Glomerular endothelial cell (primary cell): Measurements from ENCODE around the gene CCDC102A. TPM values are rescaled to one million over a fixed set of nuclear protein-coding genes. Genes with fewer than 3 reads are reported as not detected.

Source experiments
- DNase-seq: peaks from one replicate; pipeline ENCODE4 v3.0.0-alpha.2; 2011; ENCODE audit warnings: low read depth, low spot score; ENCODE audit errors: extremely low read depth
- total RNA-seq: library from RNA; depleted of rRNA; stranded (reverse); fragments of >200 nt; gene quantifications from 2 replicates; pipeline ENCODE4 v1.2.3, GENCODE V29; 2015

Gene CCDC102A
- total RNA-seq, 1 donor from 2014 or later: 22.6 TPM

DNA sequence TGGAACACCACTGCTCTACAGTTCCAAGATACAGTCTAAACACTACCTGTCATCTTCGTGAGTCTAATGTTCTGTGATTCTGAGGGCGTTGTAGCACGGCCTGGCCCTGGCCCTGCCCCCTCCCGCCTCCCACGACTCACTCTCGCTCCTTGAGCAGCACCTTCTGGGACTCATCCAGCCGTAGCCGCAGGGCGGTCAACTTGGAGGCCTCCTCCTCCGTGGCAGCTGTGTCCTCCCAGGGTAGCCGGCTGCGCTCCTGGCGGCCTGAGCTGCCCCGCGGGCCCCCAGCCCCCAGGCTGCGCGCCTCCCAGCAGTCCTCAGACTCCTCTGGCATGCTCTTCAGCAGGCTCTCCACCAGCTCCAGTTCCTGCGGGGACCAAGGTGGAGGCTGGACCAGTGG is 10.6 kb downstream of the CCDC102A start:
- DNase-seq: no peak

DNA sequence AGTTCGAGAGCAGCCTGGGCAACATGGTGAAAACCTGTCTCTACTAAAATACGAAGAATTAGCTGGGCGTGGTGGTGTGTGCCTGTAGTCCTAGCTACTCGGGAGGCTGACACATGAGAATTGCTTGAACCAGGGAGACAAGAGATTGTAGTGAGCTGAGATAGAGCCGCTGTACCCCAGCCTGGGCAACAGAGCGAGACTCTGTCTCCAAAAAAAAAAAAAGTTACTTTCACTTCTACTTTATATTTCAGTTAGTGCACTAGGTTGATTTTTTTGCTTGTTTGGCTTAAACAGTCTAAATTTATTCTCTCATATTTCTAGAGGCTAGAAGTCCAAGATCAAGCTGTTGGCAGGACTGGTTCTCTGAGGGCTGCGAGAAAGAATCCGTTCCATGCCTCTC is 13.4 kb downstream of the CCDC102A start:
- no peak for DNase-seq

DNA sequence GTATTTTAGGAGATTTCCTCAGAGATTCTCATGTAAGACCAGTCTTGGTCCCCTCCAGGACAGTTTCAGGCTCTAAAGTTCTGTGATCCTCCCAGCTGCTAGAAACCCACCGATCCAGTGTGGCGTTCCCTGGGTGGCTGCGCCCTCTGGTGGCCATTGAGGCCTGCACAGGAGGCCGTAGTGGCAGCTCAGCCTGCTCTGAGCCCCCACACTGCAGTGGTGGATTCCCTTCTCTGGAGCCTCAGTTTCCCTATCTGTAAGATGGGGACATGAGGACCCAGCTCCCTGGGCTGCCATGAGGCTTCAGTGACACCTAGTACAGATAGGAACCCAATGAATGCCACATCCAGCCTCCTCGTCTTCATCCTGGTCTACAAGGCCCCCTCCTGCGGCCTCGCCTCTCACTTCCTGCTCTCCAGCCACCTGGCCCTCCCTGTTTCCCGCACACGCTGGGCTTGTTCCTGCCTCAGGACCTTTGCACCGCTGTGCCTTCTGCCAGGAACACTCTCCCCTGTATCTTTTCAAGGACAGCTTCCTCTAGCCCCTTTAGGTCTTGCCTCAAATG is 16.5 kb downstream of the CCDC102A start:
- peak; percentile 33 for DNase-seq

DNA sequence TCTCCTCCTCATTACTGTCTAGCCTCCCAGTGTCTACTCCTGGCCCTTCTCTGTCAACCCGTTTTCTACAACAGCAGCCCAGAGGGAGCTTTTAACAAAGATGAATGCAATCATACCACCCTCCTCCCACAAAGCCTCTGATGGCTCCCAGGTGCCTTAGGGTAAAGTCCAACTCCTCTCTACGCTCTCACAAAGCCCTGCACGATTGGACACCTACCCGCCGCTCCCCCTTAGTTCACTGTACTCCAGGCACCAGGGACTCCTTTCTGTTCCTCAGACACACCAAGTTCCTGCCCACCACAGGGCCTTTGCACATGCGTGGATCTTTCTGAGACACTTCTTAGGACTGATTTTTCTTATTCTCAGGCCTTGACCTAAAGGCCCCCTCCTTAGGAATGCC is 17.4 kb downstream of the CCDC102A start:
- no peak for DNase-seq

DNA sequence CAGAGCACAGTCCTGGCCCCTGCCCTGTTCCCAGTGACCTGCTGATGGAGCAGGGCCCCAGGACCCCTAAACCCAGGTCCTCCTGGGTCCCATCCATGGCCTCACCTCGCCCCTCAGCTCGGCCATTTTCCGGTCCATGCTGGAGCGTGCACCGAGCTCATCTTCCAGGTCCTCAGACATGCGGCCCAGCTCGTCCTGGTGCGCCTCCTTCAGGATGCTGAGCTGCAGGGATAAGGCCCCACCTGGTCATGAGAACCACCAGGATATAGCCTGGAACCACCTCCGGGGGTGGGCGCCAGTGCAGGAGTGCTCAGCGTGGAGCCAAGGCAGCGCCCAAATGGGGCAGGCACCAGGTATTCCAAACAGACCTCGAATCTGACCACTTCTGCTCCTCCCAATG is 17.9 kb downstream of the CCDC102A start:
- no peak for DNase-seq

DNA sequence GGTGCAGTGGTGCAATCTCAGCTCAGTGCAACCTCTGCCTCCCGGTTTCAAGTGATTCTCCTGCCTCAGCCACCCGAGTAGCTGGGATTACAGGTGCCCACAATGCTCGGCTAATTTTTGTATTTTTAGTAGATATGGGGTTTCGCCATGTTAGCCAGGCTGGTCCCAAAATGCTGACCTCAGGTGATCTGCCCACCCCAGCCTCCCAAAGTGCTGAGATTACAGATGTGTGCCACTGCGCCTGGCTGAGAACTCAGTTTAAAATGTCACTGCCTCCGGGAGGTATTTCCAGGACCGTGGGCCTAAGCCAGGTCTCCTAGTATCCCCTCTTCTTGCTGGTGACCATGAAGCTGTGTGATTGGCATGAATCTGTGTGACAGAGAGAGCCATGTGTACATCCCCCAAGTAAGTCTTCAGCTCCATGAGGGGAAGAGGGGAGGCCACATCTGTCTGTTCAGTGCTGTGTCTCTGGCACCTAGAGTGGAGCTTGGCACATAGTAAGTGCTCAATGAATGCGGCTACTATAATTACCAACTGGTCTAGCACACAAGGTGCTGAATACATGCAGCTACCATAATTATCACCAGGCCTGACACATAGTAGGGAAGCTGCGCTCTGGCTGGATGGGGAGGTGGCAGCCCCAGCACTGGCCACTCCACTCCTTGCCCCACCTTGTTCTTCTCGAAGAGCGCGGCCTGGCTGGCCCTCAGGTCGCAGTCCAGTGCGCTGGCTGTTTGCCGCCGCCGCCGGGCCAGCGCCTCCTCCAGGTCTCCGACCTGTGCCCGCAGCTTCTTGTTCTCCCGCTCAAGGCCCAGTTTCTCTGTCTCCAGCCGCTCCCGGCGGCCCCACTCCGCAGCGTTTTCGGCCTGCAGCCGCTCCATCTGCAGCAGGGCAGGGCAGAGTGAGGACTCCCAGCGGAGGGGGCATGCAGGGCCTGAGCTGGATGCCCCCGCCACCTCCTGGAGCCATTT is 18.7 kb downstream of the CCDC102A start:
- no peak for DNase-seq

DNA sequence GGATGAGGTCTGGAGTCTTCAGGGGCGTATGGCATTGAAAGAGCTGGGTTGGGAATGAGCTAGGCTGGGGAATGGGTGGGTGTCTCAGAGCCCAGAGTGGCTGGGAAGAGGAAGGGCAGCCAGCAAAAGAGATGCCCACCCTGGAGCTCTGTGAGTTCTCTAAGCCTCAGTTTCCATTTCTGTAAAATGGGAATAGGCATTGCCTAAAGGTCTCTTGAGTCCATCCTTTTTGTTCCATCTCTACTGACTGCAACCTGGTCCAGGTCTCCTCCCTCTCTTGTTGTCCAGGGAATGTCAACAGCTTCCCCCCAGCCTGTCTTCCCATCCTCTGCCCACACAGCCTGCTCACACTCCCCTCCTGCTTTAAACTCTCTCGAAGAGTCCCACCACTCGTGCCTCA is 19.6 kb downstream of the CCDC102A start:
- DNase-seq: no peak

DNA sequence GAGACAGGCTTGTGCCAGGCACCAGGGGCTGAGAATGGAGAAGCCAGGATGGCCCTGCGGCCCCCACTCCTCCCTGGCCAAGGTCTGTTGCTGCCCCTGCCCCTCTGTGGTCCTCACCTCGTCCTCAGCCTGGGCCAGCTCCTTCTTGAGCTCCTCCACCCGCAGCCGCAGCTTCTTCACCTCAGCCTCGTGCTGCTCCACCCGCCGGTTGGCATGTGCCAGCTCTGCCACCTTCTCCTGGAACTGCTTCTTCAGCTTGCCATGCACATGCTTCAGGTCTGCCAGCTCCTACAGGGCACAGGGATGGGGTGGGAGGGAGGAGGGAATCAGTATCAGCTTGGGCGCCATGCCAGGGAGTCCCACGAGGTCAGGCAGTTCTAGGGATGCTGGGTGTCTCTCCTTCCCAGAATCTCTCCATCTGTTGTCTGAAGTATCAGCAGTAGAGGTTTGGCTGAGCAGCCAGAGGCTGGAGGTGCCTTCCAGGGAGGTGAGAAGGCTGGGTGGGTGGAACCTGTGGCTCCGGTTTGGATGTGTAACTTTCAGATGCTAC is 20.1 kb downstream of the CCDC102A start:
- no peak for DNase-seq

DNA sequence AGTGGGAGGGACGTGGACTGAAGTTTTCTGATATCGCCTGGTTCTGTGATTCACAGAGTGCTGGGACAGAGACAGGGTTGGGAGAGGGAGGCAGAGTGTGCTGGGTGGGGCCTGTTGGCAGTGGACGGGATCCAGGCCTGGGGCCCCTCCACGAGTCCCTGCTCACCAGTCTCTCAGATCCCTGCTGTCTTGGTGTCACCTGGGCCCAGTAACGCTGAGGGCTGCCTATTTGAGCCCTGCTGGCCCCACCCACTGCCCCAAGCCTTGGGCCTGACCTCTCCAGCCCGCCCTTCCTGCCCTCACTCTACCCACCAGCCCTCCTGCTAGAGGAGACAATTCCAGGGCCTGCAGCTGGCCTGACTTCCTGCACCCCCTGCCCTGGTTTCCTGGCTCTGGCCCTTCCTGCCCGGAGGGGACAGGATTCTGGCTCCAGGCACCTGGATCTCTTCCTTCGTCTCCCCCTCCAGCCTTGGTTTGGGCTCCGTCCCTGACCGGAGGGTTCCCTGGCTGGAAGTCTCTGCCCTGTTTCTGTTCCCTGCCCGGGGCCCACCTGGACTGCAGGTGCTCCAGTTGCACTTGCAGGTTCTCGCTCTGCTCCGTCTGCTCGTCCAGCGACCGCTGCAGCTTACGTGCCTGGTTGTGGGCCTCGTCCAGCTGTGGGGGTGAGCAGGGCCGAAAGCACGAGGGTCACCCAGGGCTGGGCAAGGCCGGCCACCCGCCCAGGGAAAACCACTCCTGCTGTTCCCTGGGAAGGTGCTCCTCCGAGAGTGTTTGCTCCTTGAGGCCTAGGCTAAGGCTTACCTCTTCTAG is 21.4 kb downstream of the CCDC102A start:
- DNase-seq: no peak

DNA sequence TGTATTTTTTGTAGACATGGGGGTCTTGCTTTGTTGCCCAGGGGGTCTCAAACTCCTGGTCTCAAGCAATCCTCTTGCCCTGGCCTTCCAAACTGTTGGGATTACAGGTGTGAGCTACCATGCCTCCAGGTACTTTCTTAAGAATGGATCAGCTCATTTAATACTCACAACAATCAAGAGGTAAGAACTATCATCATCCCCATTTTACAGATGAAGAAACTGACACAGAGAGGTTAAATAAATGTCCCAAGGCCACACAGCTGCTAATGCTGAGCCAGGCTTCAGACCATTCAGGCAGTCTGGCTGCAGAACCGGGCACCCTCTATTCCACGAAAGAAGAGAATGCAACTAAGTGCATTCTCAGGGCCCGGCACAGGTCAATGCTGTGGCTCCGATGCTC is 22.0 kb downstream of the CCDC102A start:
- no peak for DNase-seq

DNA sequence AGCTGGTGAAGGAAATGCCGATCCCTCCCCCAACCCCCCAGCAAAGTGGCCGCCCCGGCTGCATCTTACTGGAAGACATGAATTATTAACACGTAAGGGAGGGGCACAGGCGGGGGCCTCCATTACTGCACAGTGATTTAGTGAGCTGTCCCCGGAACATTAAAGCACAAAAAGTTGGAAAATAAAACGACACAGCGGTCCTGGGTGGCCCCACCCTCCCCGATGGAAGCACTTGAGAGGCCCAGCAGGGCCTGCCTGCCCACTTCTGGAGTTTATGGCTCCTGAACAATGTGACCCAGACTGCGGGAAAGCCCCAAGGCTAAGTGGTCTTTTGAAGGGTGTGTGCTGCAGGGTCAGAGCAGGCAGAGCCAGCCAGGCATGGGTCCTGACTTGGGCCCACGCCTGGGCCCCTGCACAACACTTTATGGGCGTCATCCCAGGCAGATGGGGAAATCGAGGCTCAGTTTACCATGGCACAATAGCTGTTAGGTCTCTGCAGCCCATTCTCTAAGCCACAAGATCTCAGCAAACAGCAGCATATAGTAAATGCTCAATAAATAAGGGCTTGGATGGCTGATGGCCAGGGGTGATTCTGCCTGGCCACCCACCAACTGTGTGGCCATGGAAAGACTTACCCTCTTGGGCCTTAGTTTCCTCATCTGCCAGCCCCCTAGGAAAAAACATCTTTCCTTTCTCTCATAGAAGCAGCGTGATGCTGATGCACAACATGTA is 22.8 kb downstream of the CCDC102A start:
- no peak for DNase-seq

DNA sequence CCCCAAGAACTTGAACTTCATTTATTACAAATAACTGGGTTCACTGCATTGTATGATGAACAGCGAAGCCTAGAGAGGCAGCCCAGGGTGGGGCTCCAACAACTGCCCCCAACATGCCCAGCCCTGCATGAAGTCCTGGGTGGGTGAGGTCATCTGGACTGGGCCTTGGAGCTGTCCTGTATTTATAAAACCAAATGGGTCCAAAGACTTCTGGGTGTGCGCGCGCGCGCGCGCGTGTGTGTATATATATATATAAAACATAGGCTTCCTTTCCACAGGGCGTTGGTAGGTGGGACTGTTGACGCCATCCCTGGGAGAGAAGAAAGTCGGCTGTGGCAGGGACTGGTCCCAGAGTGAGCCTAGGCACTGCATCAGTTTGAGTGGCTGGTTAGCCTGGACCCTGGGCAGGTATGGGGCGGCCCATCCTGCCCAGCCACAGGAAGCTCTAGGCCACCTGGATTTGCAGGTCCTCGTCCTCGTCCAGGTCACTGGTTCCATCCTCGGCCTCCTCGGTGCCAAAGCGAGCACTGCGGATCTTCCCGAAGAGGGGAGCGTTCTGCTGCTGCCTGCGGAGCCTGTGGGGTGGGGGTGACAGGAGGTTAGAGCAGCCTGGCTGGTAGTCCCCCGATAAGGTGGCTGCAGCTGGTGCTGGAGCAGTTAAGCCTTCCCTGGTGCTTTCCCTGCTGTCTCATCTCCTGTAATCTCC is 23.9 kb downstream of the CCDC102A start:
- DNase-seq: no peak

DNA sequence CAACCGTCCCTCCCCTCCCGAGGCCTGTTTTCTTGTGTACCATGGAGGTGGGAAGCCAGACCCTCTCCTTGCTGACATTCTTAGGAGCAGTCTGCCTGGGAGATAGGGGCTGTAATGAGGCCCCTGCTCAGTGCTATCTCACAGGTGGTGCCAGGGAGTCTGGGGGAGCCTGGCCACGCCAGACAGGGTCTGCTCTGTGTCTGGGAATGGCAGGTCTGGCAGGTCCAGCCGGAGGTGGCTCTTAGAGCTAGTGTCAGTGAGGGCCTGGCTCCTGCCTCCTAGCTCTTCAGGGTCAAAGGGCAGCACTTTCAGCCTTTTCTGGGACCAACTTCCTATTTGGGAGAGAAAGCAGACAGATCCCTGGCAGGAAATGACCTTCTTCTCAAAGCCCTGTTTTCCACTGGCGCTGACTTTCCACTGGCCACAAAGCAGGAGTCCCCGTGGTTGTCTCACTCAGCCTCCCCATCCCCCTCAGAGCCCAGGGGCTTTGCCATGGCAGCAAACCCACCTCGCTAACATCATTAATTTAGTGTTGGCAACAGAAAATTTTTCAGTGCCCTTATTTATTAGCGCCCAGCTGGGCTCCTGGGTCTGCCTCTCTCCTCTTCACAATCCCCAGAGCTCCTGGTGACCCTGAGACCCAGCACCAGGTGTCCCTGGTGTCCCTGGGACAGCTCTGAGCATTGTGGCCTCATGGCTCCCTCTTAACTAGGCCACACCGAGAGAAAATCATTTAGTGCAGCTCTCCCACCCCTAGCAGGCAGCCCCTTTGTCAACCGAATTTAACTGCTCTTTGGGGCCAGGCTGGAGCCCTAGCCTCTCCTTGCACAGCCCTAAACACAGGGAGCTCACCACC is 26.1 kb downstream of the CCDC102A start:
- DNase-seq: no peak

DNA sequence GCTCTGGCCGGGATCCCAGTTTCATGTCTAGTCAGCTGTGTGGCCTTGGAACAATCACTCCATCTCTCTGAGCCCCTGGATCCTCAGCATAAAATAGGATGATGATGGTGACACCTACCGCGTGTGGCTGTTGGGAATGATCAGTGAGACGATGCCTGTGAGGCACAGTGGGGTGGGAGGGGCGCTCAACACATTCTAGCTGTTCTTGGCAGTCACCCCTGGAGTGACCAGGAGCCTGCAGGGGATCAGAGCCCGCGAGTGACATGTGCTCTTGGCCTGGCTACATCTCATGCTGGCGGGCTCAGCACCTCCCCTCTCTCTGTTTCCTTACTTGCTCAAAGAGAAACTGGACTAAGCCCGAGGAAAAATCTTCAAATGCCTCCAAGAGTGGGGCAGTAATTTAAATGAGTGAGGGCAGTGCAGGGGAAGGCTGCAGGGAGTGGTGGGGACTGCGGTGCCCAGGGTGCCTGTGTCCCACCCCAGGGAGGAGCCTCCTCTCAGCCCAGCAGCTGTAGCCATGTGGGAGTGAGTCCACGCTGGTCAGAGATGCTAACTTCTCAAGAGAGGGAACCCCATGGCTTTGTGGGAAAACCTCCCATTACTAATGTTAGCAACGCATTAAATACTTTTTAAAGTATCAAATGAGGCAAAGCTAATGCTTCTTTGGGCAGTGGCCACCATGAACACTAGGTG is 27.0 kb downstream of the CCDC102A start:
- no peak for DNase-seq

DNA sequence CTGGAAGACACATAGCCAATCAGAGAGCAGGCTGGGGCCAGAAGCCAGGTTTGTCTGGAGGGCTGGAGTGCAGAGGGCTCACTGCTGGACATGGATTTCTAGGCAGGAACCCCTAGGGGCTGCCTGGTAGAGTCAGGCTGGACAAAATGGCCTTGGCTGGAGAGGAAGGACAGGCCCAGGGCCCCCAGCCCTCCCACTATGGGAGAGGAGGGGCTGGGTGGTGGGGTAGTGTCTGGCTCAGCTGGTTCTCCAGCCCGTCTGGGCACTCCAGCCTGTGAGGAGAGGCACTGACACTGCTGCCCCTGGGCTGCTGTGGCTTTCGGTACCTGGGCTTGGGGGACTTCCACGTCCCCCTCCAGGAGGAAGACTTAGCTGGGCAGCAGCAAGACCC is 28.3 kb downstream of the CCDC102A start:
- no peak for DNase-seq

DNA sequence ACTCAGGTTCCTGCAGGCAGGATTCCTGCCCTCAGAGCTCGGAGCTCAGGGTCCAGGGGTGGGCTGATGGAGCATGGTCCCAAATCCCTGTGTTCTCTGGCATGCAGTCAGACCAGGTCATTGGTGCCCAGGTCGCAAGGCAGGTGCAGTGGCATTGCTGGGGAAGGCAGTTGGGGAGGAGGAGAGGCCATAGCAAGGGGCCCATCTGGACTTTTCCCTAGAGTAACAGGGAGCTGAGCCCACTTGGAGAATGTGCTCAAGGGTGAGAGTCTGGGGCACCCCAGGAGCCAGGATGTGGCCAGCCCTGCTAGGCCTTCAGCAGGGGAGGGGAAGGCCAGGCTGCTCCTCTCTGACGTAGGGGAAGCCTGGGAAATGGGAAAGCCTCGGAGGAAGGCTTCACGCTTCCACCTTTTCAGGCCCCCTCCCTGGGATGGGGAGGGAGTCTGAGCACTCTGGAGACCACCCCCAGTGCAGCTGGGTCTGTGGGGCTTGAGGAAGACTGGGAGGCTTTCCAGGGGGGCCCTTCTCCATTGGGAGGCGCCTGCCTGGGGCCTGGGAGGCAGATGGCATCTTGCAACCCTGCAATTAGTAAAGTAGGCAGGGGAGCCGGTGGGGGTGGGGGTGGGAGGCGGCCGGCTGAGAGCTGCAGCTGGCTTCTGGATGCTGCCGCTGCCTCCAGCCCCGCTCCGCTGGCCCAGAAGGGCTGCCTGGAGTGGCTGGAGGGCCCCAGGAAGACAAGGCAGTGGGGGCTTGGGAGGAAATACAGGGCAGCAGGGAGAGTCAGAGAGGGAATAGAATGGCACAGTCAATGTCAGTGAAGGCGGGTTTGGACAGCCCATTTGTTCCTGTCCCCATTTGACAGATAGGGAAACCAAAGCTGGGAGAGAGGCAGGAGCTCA is 29.0 kb downstream of the CCDC102A start:
- no peak for DNase-seq

DNA sequence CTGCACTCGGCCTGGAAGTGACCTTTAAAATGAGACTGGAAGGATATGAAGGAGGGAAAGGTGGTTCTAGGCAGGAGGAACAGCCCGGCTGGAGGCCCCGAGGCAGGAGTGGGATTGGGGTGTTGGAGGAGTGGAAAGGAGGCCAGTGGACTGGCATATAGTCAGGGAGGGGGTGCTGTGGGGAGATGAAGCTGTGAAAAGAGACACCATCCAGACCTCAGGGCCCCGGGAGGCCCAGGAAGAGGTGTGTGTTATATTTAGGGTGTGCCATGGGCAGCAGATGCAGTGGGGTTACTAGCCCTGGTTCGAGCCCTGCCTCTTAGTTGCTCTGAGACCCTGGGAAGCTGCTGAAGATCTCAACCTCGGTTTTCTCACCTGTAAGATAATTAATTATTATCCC is 31.2 kb downstream of the CCDC102A start:
- no peak for DNase-seq
